Suprapubic skin (tissue), 3 donors: ENCODE measurements around the gene SORT1.

Experiments used
- CTCF ChIP-seq, 2 donors: fragments of 200-600 bp in 1 of 2; fragments of 450-650 bp in 1 of 2; sonication (generic) in 1 of 2; IDR thresholded peaks; one replicate each; pipeline ENCODE4 v1.5.1; 2016 to 2019; ENCODE audit warnings: antibody characterized with exemption in 2 of 2, mild to moderate bottlenecking in 1 of 2, moderate library complexity in 1 of 2
- EP300 ChIP-seq: sonication (generic); formaldehyde crosslinking; IDR thresholded peaks from one replicate; pipeline ENCODE4 v1.6.1; 2017; ENCODE audit warnings: antibody characterized with exemption

- TF ChIP-seq EP300 (no peak), CTCF (IDR thresholded peaks at IDR 0.05) (no peak)
These were observed 30.1 kb downstream of the SORT1 start for GRCh38 chr1:109367626-109368025.
